Measurements from ENCODE around the gene FGA. TPM values are rescaled to one million over a fixed set of nuclear protein-coding genes. Genes with fewer than 3 reads are reported as not detected.

FGA gene
- total RNA-seq, 4 donors from 2014 or later, result not detected

DNA sequence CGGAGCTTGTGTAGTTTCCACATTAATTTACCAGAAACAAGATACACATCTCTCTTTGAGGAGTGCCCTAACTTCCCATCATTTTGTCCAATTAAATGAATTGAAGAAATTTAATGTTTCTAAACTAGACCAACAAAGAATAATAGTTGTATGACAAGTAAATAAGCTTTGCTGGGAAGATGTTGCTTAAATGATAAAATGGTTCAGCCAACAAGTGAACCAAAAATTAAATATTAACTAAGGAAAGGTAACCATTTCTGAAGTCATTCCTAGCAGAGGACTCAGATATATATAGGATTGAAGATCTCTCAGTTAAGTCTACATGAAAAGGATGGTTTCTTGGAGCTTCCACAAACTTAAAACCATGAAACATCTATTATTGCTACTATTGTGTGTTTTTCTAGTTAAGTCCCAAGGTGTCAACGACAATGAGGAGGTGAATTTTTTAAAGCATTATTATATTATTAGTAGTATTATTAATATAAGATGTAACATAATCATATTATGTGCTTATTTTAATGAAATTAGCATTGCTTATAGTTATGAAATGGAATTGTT is 27.8 kb downstream of the FGA start, which contains the start of gene FGB:
Gene FGB (plus strand): TSS at position 315 of the 558 bp plus-strand sequence. CDS start 8 bp downstream, at position 323.
- intact Hi-C loops (cut with DNase I), result no loop called here
- WGBS, 2 donors, result 72 to 75% methylated on average over 2 of the region's 2 CpGs

DNA sequence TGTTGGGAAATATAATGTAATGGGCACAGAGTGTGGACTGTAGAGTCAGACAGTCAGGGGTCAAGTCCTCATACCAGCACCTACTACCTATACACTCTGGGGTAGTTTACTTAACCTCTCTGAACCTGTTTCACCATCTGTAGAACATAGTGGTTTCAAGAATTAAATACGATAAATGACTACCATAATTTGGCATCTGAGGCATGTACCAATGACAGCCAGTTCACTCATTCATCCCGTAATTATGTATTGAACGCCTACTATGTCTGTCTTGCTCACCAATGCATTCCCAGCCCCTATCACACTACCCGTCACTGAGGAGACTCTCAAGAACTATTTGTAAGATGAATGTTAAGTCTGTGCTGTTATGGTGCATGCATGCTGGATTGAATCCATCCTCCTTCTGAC is 29.7 kb downstream of the FGA start:
- Histone ChIP-seq H3K36me3 (no peaks in the 10 kb centered on the region), H3K9me3 (no peaks in the 10 kb centered on the region), H3K4me1 (no peaks in the 10 kb centered on the region), H3K27me3 (no peaks in the 10 kb centered on the region), H3K27ac (no peak overlapping the region), H3K4me3 (replicated peaks in 1 of 3) (no peak overlapping the region)
- TF ChIP-seq, protein P1, sequence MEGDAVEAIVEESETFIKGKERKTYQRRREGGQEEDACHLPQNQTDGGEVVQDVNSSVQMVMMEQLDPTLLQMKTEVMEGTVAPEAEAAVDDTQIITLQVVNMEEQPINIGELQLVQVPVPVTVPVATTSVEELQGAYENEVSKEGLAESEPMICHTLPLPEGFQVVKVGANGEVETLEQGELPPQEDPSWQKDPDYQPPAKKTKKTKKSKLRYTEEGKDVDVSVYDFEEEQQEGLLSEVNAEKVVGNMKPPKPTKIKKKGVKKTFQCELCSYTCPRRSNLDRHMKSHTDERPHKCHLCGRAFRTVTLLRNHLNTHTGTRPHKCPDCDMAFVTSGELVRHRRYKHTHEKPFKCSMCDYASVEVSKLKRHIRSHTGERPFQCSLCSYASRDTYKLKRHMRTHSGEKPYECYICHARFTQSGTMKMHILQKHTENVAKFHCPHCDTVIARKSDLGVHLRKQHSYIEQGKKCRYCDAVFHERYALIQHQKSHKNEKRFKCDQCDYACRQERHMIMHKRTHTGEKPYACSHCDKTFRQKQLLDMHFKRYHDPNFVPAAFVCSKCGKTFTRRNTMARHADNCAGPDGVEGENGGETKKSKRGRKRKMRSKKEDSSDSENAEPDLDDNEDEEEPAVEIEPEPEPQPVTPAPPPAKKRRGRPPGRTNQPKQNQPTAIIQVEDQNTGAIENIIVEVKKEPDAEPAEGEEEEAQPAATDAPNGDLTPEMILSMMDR (IDR thresholded peaks at IDR 0.05), result no peak
- TF ChIP-seq POLR2A (IDR thresholded peaks at IDR 0.05), result no peak
- intact Hi-C loops (cut with DNase I), result no loop called here
- no peak for DNase-seq
- 91% methylated on average over 4 of the region's 4 CpGs for WGBS, 2 donors

More for the DNA sequence above, 27.8 kb downstream of the FGA start, which contains the start of gene FGB:
- H3K9me3 ChIP-seq, result no peaks in the 10 kb centered on the region
- H3K27ac ChIP-seq, result no peak within 1 kb of the TSS
- no peak within 1 kb of the TSS for H3K4me3 ChIP-seq (replicated peaks in 1 of 3)
- H3K36me3 ChIP-seq, result no peaks in the 10 kb centered on the region
- no peak for TF ChIP-seq POLR2A (IDR thresholded peaks at IDR 0.05)
- TF ChIP-seq, protein P1 (IDR thresholded peaks at IDR 0.05), result no peak
- no peak for DNase-seq
- H3K27me3 ChIP-seq, result no peaks in the 10 kb centered on the region
- no peaks in the 10 kb centered on the region for H3K4me1 ChIP-seq

GRCh38 chr4:154560419-154560801 is 30.1 kb downstream of the FGA start:
- H3K9me3 ChIP-seq, result no peaks in the 10 kb centered on the region
- no peak overlapping the region for H3K4me3 ChIP-seq (replicated peaks in 1 of 3)
- TF ChIP-seq, protein P1 (IDR thresholded peaks at IDR 0.05), result no peak
- TF ChIP-seq POLR2A (IDR thresholded peaks at IDR 0.05), result no peak
- DNase-seq, result no peak
- no peak overlapping the region for H3K27ac ChIP-seq
- 97 to 100% methylated on average over 1 of the region's 1 CpG for WGBS, 2 donors
- H3K27me3 ChIP-seq, result no peaks in the 10 kb centered on the region
- H3K4me1 ChIP-seq, result no peaks in the 10 kb centered on the region
- H3K36me3 ChIP-seq, result no peaks in the 10 kb centered on the region
- intact Hi-C loops (cut with DNase I), result no loop called here

- Histone ChIP-seq H3K4me3 (replicated peaks in 1 of 3) (no peak overlapping the region), H3K27me3 (no peaks in the 10 kb centered on the region), H3K4me1 (no peaks in the 10 kb centered on the region), H3K27ac (no peak overlapping the region), H3K36me3 (no peaks in the 10 kb centered on the region), H3K9me3 (no peaks in the 10 kb centered on the region)
- intact Hi-C loops (cut with DNase I), result loop anchor here (5.0 to 10.0 kb wide), 2 partner anchors 55 to 63 kb away; no protein-coding TSS in a partner anchor
- TF ChIP-seq POLR2A (IDR thresholded peaks at IDR 0.05), result no peak
- TF ChIP-seq, protein P1 (IDR thresholded peaks at IDR 0.05), result peak in 4 of 6 experiments; percentile 14 to 45 (median 40)
- WGBS, 2 donors, result 74 to 79% methylated on average over 9 of the region's 9 CpGs
- DNase-seq, result no peak
Measured at GRCh38 chr4:154559494-154560418, 30.8 kb downstream of the FGA start.

DNA sequence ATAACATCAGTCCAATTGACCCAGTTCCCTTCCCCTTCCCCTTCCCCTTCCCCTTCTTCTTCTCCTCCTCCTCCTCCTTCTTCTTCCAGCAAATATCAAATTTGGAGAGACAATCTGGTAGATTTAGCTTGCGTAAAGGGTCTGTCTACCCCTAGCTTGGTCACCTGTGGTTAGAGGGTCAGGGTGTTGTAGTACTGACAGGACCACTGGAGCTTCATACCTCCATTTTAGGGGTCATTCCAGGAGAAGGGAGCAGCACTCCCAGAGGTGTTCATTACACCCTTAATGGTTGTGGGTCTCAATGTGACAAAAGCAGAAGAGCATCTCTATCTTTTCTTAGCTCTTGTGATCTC is 31.4 kb downstream of the FGA start:
- intact Hi-C loops (cut with DNase I), result loop anchor here (5.0 to 10.0 kb wide), 2 partner anchors 54 to 63 kb away; no protein-coding TSS in a partner anchor
- Histone ChIP-seq H3K27me3 (no peaks in the 10 kb centered on the region), H3K4me1 (no peaks in the 10 kb centered on the region), H3K9me3 (no peaks in the 10 kb centered on the region), H3K4me3 (replicated peaks in 1 of 3) (no peak overlapping the region), H3K27ac (no peak overlapping the region), H3K36me3 (no peaks in the 10 kb centered on the region)
- TF ChIP-seq, protein P1 (IDR thresholded peaks at IDR 0.05), result no peak
- WGBS, 2 donors, result 93 to 97% methylated on average over 1 of the region's 1 CpG
- DNase-seq, result no peak

Measured in thyroid gland (tissue), 4 donors.